H1 (cell line): ENCODE results near the gene CPT1A. TPM values are rescaled to one million over a fixed set of nuclear protein-coding genes. Genes with fewer than 3 reads are reported as not detected.

Source experiments
- CTCF ChIA-PET: fragments of 300-600 bp; sonication (Branson Sonifier 250); formaldehyde crosslinking; loops from one replicate; lab custom pipeline; 2021; ENCODE audit not compliant: partially characterized antibody; lab: Charles Lee
- POLR2A ChIA-PET: fragments of 300-600 bp; sonication (Branson Sonifier 250); formaldehyde crosslinking; loops from one replicate; lab custom pipeline; 2021; ENCODE audit warnings: inconsistent platforms; ENCODE audit not compliant: partially characterized antibody; lab: Charles Lee
- DNase-seq, 2 experiments: peaks; one replicate each; pipeline versions ENCODE4 v3.0.0 to v3.0.0-alpha.2; 2010 to 2022; ENCODE audit warnings: low spot score in 2 of 2, low read depth in 1 of 2, mixed read lengths in 1 of 2
- FAIRE-seq: peaks from 2 replicates; lab custom pipeline; 2011; peaks lifted over from hg19 to GRCh38; lab: Jason Lieb, UNC
- H2AFZ ChIP-seq: 2 replicates; pipeline ENCODE4 v1.8.1; 2012; ENCODE audit warnings: low read length, inconsistent platforms
- H2AK5ac ChIP-seq: 2 replicates; pipeline ENCODE4 v1.6.1; 2013; ENCODE audit warnings: low read depth, low read length
- H2BK120ac ChIP-seq: replicated peaks from 2 replicates; pipeline ENCODE3; 2013; ENCODE audit warnings: low read depth, low read length, inconsistent platforms
- H2BK12ac ChIP-seq: 2 replicates; pipeline ENCODE4 v1.6.1; 2013; ENCODE audit warnings: low read depth, low read length
- H2BK15ac ChIP-seq: 2 replicates; pipeline ENCODE4 v1.6.1; 2013; ENCODE audit warnings: low read length
- H2BK20ac ChIP-seq: 2 replicates; pipeline ENCODE4 v1.6.1; 2013; ENCODE audit warnings: low read length
- H2BK5ac ChIP-seq: 2 replicates; pipeline ENCODE4 v1.6.1; 2013; ENCODE audit warnings: low read depth, low read length
- H3K14ac ChIP-seq: 2 replicates; pipeline ENCODE4 v1.6.1; 2013; ENCODE audit warnings: inconsistent platforms; ENCODE audit not compliant: insufficient read length
- H3K18ac ChIP-seq: 2 replicates; pipeline ENCODE4 v1.6.1; 2013; ENCODE audit warnings: low read length; ENCODE audit errors: extremely low read depth
- H3K23ac ChIP-seq: 2 replicates; pipeline ENCODE4 v1.6.1; 2013; ENCODE audit warnings: inconsistent platforms; ENCODE audit not compliant: insufficient read length
- H3K23me2 ChIP-seq: 2 replicates; pipeline ENCODE4 v1.6.1; 2013; ENCODE audit warnings: low read depth, low read length
- H3K27ac ChIP-seq: 2 replicates; pipeline ENCODE4 v1.6.1; 2011; ENCODE audit warnings: low read depth, low read length, inconsistent platforms
- H3K27me3 ChIP-seq, 4 experiments: replicated peaks in 1 of 4; 1 replicate in 1 of 4; 2 replicates in 3 of 4; pipeline versions ENCODE4 v1.6.1 to v1.8.1; 2011 to 2013; ENCODE audit warnings: low read length in 3 of 4, mild to moderate bottlenecking in 3 of 4, inconsistent platforms in 2 of 4, mixed read lengths in 2 of 4, moderate library complexity in 1 of 4; ENCODE audit not compliant: control insufficient read depth in 3 of 4, insufficient read depth in 3 of 4; ENCODE audit errors: extremely low read depth in 1 of 4
- H3K36me3 ChIP-seq, 4 experiments: 2 replicates each; pipeline versions ENCODE4 v1.6.1 to v1.8.1; 2011 to 2013; ENCODE audit warnings: mild to moderate bottlenecking in 4 of 4, low read length in 3 of 4, moderate library complexity in 2 of 4, control low read depth in 1 of 4, inconsistent platforms in 1 of 4; ENCODE audit not compliant: insufficient read depth in 4 of 4, control insufficient read depth in 2 of 4
- H3K4ac ChIP-seq: replicated peaks from 2 replicates; pipeline ENCODE3; 2013; ENCODE audit warnings: low read length, low read depth, mixed read lengths, inconsistent platforms; ENCODE audit not compliant: insufficient read length
- H3K4me1 ChIP-seq, 4 experiments: replicated peaks in 1 of 4; 1 replicate in 1 of 4; 2 replicates in 3 of 4; pipeline versions ENCODE4 v1.6.1 to v1.8.1; 2011 to 2013; ENCODE audit warnings: low read length in 3 of 4, inconsistent platforms in 2 of 4, mixed read lengths in 1 of 4; ENCODE audit not compliant: insufficient read depth in 4 of 4, control insufficient read depth in 3 of 4
- H3K4me2 ChIP-seq, 2 experiments: 2 replicates each; pipeline versions ENCODE4 v1.6.1 to v1.8.1; 2011 to 2013; ENCODE audit warnings: low read depth in 2 of 2, low read length in 2 of 2, control low read depth in 1 of 2, inconsistent platforms in 1 of 2, mild to moderate bottlenecking in 1 of 2; ENCODE audit not compliant: insufficient read depth in 1 of 2
- H3K4me3 ChIP-seq, 4 experiments: fragments of 200-600, 300-600 bp in 1 of 4; sonication (generic), shearing (Covaris generic), sonication (Bioruptor Twin) in 1 of 4; 2 replicates each; pipeline versions ENCODE4 v1.5.1 to v1.8.1; 2011 to 2016; ENCODE audit warnings: low read length in 4 of 4, low read depth in 3 of 4, control low read depth in 2 of 4, inconsistent platforms in 2 of 4, mild to moderate bottlenecking in 2 of 4, mixed read lengths in 1 of 4, moderate library complexity in 1 of 4; ENCODE audit not compliant: insufficient read depth in 2 of 4; ENCODE audit errors: extremely low read depth in 1 of 4
- H3K56ac ChIP-seq: replicated peaks from 2 replicates; pipeline ENCODE3; 2013; ENCODE audit warnings: low read depth, mild to moderate bottlenecking, mixed read lengths, low read length, inconsistent platforms; ENCODE audit not compliant: insufficient read length
- H3K79me1 ChIP-seq: 2 replicates; pipeline ENCODE4 v1.6.1; 2013; ENCODE audit warnings: low read depth, low read length, control low read depth
- H3K79me2 ChIP-seq, 2 experiments: 2 replicates each; pipeline versions ENCODE4 v1.6.1 to v1.8.1; 2012 to 2013; ENCODE audit warnings: low read length in 2 of 2, mild to moderate bottlenecking in 2 of 2, inconsistent platforms in 1 of 2; ENCODE audit not compliant: insufficient read depth in 2 of 2, control insufficient read depth in 1 of 2
- H3K9ac ChIP-seq, 4 experiments: replicated peaks in 1 of 4; 1 replicate in 1 of 4; 2 replicates in 3 of 4; pipeline versions ENCODE4 v1.6.1 to v1.8.1; 2011 to 2013; ENCODE audit warnings: low read depth in 3 of 4, low read length in 3 of 4, control low read depth in 2 of 4, mild to moderate bottlenecking in 2 of 4, moderate library complexity in 2 of 4, inconsistent platforms in 1 of 4; ENCODE audit errors: extremely low read depth in 1 of 4
- H3K9me3 ChIP-seq, 2 experiments: 2 replicates each; pipeline versions ENCODE4 v1.6.1 to v1.8.1; 2012 to 2013; ENCODE audit warnings: mild to moderate bottlenecking in 2 of 2, moderate library complexity in 2 of 2, control low read depth in 1 of 2, inconsistent platforms in 1 of 2, low read depth in 1 of 2, low read length in 1 of 2, mixed read lengths in 1 of 2; ENCODE audit not compliant: insufficient read depth in 2 of 2
- H4K20me1 ChIP-seq, 2 experiments: replicated peaks in 1 of 2; 2 replicates each; pipeline versions ENCODE3 to v1.8.1; 2011 to 2013; ENCODE audit warnings: inconsistent platforms in 2 of 2, low read length in 2 of 2, mild to moderate bottlenecking in 1 of 2; ENCODE audit not compliant: insufficient read depth in 2 of 2, control insufficient read depth in 1 of 2
- H4K5ac ChIP-seq: 2 replicates; pipeline ENCODE4 v1.6.1; 2013; ENCODE audit warnings: low read length, low read depth, mixed read lengths, inconsistent platforms; ENCODE audit not compliant: insufficient read length
- H4K8ac ChIP-seq: 2 replicates; pipeline ENCODE4 v1.8.0; 2013; ENCODE audit warnings: mild to moderate bottlenecking, moderate library complexity, low read length, inconsistent platforms; ENCODE audit not compliant: insufficient read depth; ENCODE audit errors: extremely low read depth
- H4K91ac ChIP-seq: replicated peaks from 2 replicates; pipeline ENCODE3; 2013; ENCODE audit warnings: low read length, mixed read lengths, inconsistent platforms; ENCODE audit not compliant: insufficient read length
- CBX8 ChIP-seq: fragments of 300-800, 300-1000 bp; sonication (generic); IDR thresholded peaks from 2 replicates; pipeline ENCODE4 v1.7.1; 2016; ENCODE audit warnings: low read depth, low read length, borderline replicate concordance
- JUND ChIP-seq: IDR thresholded peaks from 2 replicates; pipeline ENCODE4 v1.6.1; 2011; ENCODE audit warnings: mild to moderate bottlenecking, improper control_type of control experiment, low read length
- NANOG ChIP-seq: IDR thresholded peaks from 2 replicates; pipeline ENCODE4 v1.6.1; 2011; ENCODE audit warnings: low read length, low read depth, mild to moderate bottlenecking, inconsistent platforms; ENCODE audit not compliant: insufficient read depth, poor library complexity, severe bottlenecking
- NRF1 ChIP-seq: IDR thresholded peaks from 2 replicates; pipeline ENCODE4 v1.6.1; 2011; ENCODE audit warnings: mild to moderate bottlenecking, low read depth, low read length, improper control_type of control experiment
- POU5F1 ChIP-seq: IDR thresholded peaks from 2 replicates; pipeline ENCODE4 v1.6.1; 2011; ENCODE audit warnings: low read depth, mild to moderate bottlenecking, low read length, moderate library complexity
- RAD21 ChIP-seq, 2 experiments: IDR thresholded peaks in 1 of 2; conservative IDR thresholded peaks in 1 of 2; 2 replicates each; pipeline ENCODE4 v1.6.1; 2011; ENCODE audit warnings: low read depth in 2 of 2, low read length in 2 of 2, improper control_type of control experiment in 1 of 2, inconsistent platforms in 1 of 2, mild to moderate bottlenecking in 1 of 2, moderate library complexity in 1 of 2
- WGBS, 2 experiments: shearing (Covaris generic) in 1 of 2; methylation state at CpG; one replicate each; pipeline versions ENCODE4 v1.1.6 to v1.1.7; 2013 to 2015; ENCODE audit warnings: low lambda C conversion rate in 2 of 2, mixed read lengths in 2 of 2, inconsistent platforms in 1 of 2, low coverage in 1 of 2, missing lambda C conversion rate in 1 of 2; ENCODE audit not compliant: insufficient replicate concordance in 2 of 2, insufficient coverage in 1 of 2, insufficient read length in 1 of 2; ENCODE audit errors: extremely low coverage in 1 of 2, missing lambda C conversion rate in 1 of 2; 5-methylcytosine and 5-hydroxymethylcytosine counted together
- polyA plus RNA-seq, 7 experiments: library from polyadenylated mRNA; depleted of rRNA in 3 of 7; stranded (reverse) in 5 of 7; unstranded in 2 of 7; fragments of >200 nt in 5 of 7; fragments of 200-250 nt in 2 of 7; gene quantifications; 1 replicate in 5 of 7; 2 replicates in 1 of 7; 4 replicates in 1 of 7; pipeline versions ENCODE4 v1.2.1 to v1.2.3, GENCODE V29; 2011 to 2013; ENCODE audit warnings: missing spikeins in 2 of 7, mixed read lengths in 2 of 7
- total RNA-seq: library from RNA; stranded (reverse); fragmentation: NEBNext Ultra II Directional; extraction: Animal tissue kit (Norgen Biotek cat#: 25700); gene quantifications from 2 replicates; pipeline ENCODE4 v1.2.1, GENCODE V29; 2021
- TF ChIP-seq, protein P1 (sequence below), 3 experiments: IDR thresholded peaks; 1 replicate in 2 of 3; 2 replicates in 1 of 3; pipeline versions ENCODE4 v1.5.1 to v1.6.1; 2011; ENCODE audit warnings: low read length in 3 of 3, mild to moderate bottlenecking in 3 of 3, inconsistent platforms in 2 of 3, low read depth in 1 of 3, moderate library complexity in 1 of 3; ENCODE audit not compliant: insufficient read depth in 1 of 3; ENCODE audit errors: control extremely low read depth in 1 of 3

CPT1A gene
- total and polyA plus RNA-seq, 2 of the 8 experiments (the other 6 are each of a cell fraction or from before 2014, with no cell fraction given): 2.9 to 12.2 TPM

DNA sequence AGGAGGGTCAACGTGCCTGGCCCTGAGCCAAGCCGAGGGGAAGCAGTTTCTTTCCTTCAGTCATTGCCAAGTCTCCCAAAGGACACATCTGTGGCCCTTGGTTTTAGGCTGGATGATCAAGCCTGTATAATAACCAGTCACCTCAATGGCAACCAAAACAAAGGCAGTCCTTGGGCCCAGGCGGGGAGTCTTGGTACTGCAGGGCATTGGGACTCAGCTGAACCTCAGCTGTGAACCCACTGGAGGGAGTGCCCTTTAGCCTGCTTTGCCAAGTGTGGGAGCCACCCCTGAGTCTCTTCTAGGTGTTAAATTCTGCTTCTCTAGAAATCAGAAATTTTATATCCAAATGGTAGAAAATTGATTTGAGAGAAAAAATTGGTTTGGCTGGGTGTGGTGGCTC is 36.9 kb downstream of the CPT1A start:
- no peak overlapping the region for H4K8ac ChIP-seq
- H3K4me3 ChIP-seq: no peak overlapping the region
- H3K23ac ChIP-seq: no peak overlapping the region
- no peak overlapping the region for H2AFZ ChIP-seq
- no peak overlapping the region for H3K4me2 ChIP-seq
- no peak overlapping the region for H2AK5ac ChIP-seq
- FAIRE-seq: no peak
- H3K36me3 ChIP-seq: no peaks in the 10 kb centered on the region; a peak in 1 of 8 replicates
- no peak overlapping the region for H3K56ac ChIP-seq
- H3K9ac ChIP-seq: no peak overlapping the region
- H3K79me1 ChIP-seq: no peaks in the 10 kb centered on the region
- no peaks in the 10 kb centered on the region for H3K27me3 ChIP-seq
- ChIA-PET POLR2A (interaction anchor here (0.9 kb wide), 1 partner anchor 10 kb away, joined by 3 read pairs; no protein-coding TSS in a partner anchor), CTCF (interaction anchor here (0.8 to 8.7 kb wide), 10 partner anchors 12 to 131 kb away, joined by 3 to 63 read pairs (median 3); no protein-coding TSS in a partner anchor)
- H3K4me1 ChIP-seq: no peaks in the 10 kb centered on the region
- H4K5ac ChIP-seq: no peak overlapping the region
- no peak overlapping the region for H2BK5ac ChIP-seq
- H3K79me2 ChIP-seq: no peaks in the 10 kb centered on the region
- no peak overlapping the region for H3K4ac ChIP-seq
- no peaks in the 10 kb centered on the region for H3K23me2 ChIP-seq
- 65% methylated on average over 2 of the region's 3 CpGs; no CpG with 5 or more reads in 1 of the 2 experiments for WGBS, 2 experiments
- no peak for TF ChIP-seq NRF1
- TF ChIP-seq NANOG: no peak
- TF ChIP-seq CBX8: no peak
- TF ChIP-seq, protein P1, sequence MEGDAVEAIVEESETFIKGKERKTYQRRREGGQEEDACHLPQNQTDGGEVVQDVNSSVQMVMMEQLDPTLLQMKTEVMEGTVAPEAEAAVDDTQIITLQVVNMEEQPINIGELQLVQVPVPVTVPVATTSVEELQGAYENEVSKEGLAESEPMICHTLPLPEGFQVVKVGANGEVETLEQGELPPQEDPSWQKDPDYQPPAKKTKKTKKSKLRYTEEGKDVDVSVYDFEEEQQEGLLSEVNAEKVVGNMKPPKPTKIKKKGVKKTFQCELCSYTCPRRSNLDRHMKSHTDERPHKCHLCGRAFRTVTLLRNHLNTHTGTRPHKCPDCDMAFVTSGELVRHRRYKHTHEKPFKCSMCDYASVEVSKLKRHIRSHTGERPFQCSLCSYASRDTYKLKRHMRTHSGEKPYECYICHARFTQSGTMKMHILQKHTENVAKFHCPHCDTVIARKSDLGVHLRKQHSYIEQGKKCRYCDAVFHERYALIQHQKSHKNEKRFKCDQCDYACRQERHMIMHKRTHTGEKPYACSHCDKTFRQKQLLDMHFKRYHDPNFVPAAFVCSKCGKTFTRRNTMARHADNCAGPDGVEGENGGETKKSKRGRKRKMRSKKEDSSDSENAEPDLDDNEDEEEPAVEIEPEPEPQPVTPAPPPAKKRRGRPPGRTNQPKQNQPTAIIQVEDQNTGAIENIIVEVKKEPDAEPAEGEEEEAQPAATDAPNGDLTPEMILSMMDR (IDR thresholded peaks at IDR 0.05; ENCODE audit: control extremely low read depth in 1 of 3, insufficient read depth in 1 of 3, low read depth in 1 of 3, low read length in 3 of 3): peak; percentile 39 to 45 (median 42)
- no peak for TF ChIP-seq JUND
- no peak for TF ChIP-seq POU5F1
- TF ChIP-seq RAD21 (IDR thresholded peaks at IDR 0.05 in 1 of 2, conservative IDR thresholded peaks at IDR 0.05 in 1 of 2; ENCODE audit: low read depth in 2 of 2, low read length in 2 of 2): peak in 1 of 2 experiments; percentile 27; a peak in 1 of 4 replicates
- no peak overlapping the region for H3K18ac ChIP-seq
- DNase-seq: no peak
- H3K9me3 ChIP-seq: no peaks in the 10 kb centered on the region
- no peak overlapping the region for H2BK15ac ChIP-seq
- H2BK120ac ChIP-seq: no peak overlapping the region
- no peak overlapping the region for H3K27ac ChIP-seq
- no peaks in the 10 kb centered on the region for H4K20me1 ChIP-seq
- no peak overlapping the region for H4K91ac ChIP-seq
- H2BK12ac ChIP-seq: no peak overlapping the region
- H2BK20ac ChIP-seq: no peak overlapping the region
- H3K14ac ChIP-seq: no peak overlapping the region
